ENCODE results near the gene LRRC49.
A peak's percentile ranks its signal among the peaks of the same experiment; 100 is the strongest.
"Not testable (repeated sequence)": the region's sequence is repeated elsewhere in the genome, so short reads cannot be mapped to it uniquely, and the experiment has no call there.

Gene LRRC49

GRCh38 chr15:70931821-70932220, 39.2 kb downstream of the LRRC49 start:
- no peak for DNase-seq

- DNase-seq: no peak
These were observed 39.8 kb downstream of the LRRC49 start for GRCh38 chr15:70932397-70932796.

- no peak for DNase-seq
These were observed 40.8 kb downstream of the LRRC49 start for GRCh38 chr15:70933411-70933810.

GRCh38 chr15:70935631-70936030, 43.0 kb downstream of the LRRC49 start:
- no peak for DNase-seq

- DNase-seq: peak in 1 of 2 experiments; percentile 0
These were observed 43.7 kb downstream of the LRRC49 start for GRCh38 chr15:70936326-70936725.

GRCh38 chr15:70943285-70943684, 50.7 kb downstream of the LRRC49 start:
- DNase-seq: not testable (repeated sequence)

- no peak for DNase-seq
These were observed 55.0 kb downstream of the LRRC49 start for GRCh38 chr15:70947351-70948335.

- DNase-seq: no peak
These were observed 58.3 kb downstream of the LRRC49 start for GRCh38 chr15:70950953-70951352.

- no peak for DNase-seq
These were observed 61.5 kb downstream of the LRRC49 start for GRCh38 chr15:70954171-70954570.

GRCh38 chr15:70954733-70955132, 62.1 kb downstream of the LRRC49 start:
- DNase-seq: no peak

- DNase-seq: no peak
These were observed 62.5 kb downstream of the LRRC49 start for GRCh38 chr15:70955151-70955550.

GRCh38 chr15:70956201-70956995, 63.8 kb downstream of the LRRC49 start:
- DNase-seq: no peak

- no peak for DNase-seq
These were observed 69.5 kb downstream of the LRRC49 start for GRCh38 chr15:70962084-70962483.

- no peak for DNase-seq
These were observed 70.6 kb downstream of the LRRC49 start for GRCh38 chr15:70963199-70963598.

GRCh38 chr15:70964058-70964457, 71.4 kb downstream of the LRRC49 start:
- DNase-seq: no peak

- no peak for DNase-seq
These were observed 72.1 kb downstream of the LRRC49 start for GRCh38 chr15:70964686-70965085.

- DNase-seq: no peak
These were observed 75.0 kb downstream of the LRRC49 start for GRCh38 chr15:70967646-70968045.

- no peak for DNase-seq
These were observed 81.6 kb downstream of the LRRC49 start for GRCh38 chr15:70974004-70974832.

- DNase-seq: no peak
These were observed 84.2 kb downstream of the LRRC49 start for GRCh38 chr15:70976851-70977250.

- DNase-seq: no peak
These were observed 102.9 kb downstream of the LRRC49 start for GRCh38 chr15:70995383-70995970.

GRCh38 chr15:70998319-70998718, 105.7 kb downstream of the LRRC49 start:
- no peak for DNase-seq

- DNase-seq: no peak
These were observed 109.7 kb downstream of the LRRC49 start for GRCh38 chr15:71002316-71002715.
